ENCODE data around the gene AP2A2. TPM values are rescaled to one million over a fixed set of nuclear protein-coding genes. Genes with fewer than 3 reads are reported as not detected.

Gene AP2A2
- total RNA-seq, 1 donor from 2014 or later, result 105 TPM

DNA sequence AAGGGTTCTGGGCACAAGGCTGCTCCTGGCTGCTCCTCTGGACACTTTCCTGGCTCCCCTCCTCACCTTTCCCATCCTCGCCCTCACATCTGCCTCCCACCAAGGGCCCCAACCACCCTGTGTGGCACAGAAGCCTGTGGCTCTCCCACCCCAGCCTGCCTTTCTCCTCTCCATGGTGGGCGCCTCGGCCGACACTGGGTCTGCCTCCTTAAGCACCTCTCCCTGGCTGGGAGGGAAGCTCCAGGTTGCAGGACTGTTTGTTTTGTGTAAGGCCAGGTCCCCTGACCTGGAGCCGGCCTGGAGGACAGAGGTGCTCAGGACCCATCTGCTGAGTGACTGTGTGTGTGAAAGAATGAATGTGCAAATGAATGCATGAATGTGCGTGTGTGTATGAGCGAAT is 96.7 kb downstream of the AP2A2 start:
- Histone ChIP-seq H3K4me2 (ENCODE audit: low read length) (no peak overlapping the region), H3K4me3 (ENCODE audit: insufficient read depth, low read depth, low read length) (no peak overlapping the region), H3K9me3 (ENCODE audit: insufficient read depth, low read depth, low read length) (no peaks in the 10 kb centered on the region), H4K20me1 (ENCODE audit: insufficient read depth, low read length) (peaks cover 49% of the 10 kb centered on the region), H3K9ac (ENCODE audit: low read length) (no peak overlapping the region), H3K36me3 (ENCODE audit: insufficient read depth, low read length) (no peaks in the 10 kb centered on the region), H3K27ac (ENCODE audit: low read depth, low read length) (no peak overlapping the region), H3K79me2 (ENCODE audit: insufficient read depth, low read length) (peaks cover 4% of the 10 kb centered on the region), H3K4me1 (ENCODE audit: insufficient read depth, low read length) (no peaks in the 10 kb centered on the region), H3K27me3 (ENCODE audit: insufficient read depth, low read length) (no peaks in the 10 kb centered on the region), H2AFZ (ENCODE audit: low read depth, low read length) (no peak overlapping the region)
- peaks cover 8% of the 10 kb centered on the region for H3K36me3 Mint-ChIP-seq (ENCODE audit: low read depth, unreplicated experiment)
- peaks cover 4% of the 10 kb centered on the region for H3K9me3 Mint-ChIP-seq (ENCODE audit: unreplicated experiment)
- H3K27me3 Mint-ChIP-seq (ENCODE audit: low read depth, unreplicated experiment), result no peaks in the 10 kb centered on the region
- FAIRE-seq (no peak), DNase-seq (ENCODE audit: low read depth) (no peak)
- no peaks in the 10 kb centered on the region for H3K4me1 Mint-ChIP-seq (ENCODE audit: low read depth, unreplicated experiment)
- no peak overlapping the region for H3K27ac Mint-ChIP-seq (ENCODE audit: unreplicated experiment)
- TF ChIP-seq, protein P1, sequence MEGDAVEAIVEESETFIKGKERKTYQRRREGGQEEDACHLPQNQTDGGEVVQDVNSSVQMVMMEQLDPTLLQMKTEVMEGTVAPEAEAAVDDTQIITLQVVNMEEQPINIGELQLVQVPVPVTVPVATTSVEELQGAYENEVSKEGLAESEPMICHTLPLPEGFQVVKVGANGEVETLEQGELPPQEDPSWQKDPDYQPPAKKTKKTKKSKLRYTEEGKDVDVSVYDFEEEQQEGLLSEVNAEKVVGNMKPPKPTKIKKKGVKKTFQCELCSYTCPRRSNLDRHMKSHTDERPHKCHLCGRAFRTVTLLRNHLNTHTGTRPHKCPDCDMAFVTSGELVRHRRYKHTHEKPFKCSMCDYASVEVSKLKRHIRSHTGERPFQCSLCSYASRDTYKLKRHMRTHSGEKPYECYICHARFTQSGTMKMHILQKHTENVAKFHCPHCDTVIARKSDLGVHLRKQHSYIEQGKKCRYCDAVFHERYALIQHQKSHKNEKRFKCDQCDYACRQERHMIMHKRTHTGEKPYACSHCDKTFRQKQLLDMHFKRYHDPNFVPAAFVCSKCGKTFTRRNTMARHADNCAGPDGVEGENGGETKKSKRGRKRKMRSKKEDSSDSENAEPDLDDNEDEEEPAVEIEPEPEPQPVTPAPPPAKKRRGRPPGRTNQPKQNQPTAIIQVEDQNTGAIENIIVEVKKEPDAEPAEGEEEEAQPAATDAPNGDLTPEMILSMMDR (IDR thresholded peaks at IDR 0.05; ENCODE audit: insufficient read depth, low read depth, low read length), result no peak
- TF ChIP-seq EZH2 (IDR thresholded peaks at IDR 0.05; ENCODE audit: insufficient read depth, low read length), result no peak
- H3K4me3 Mint-ChIP-seq (ENCODE audit: unreplicated experiment), result no peak overlapping the region

DNA sequence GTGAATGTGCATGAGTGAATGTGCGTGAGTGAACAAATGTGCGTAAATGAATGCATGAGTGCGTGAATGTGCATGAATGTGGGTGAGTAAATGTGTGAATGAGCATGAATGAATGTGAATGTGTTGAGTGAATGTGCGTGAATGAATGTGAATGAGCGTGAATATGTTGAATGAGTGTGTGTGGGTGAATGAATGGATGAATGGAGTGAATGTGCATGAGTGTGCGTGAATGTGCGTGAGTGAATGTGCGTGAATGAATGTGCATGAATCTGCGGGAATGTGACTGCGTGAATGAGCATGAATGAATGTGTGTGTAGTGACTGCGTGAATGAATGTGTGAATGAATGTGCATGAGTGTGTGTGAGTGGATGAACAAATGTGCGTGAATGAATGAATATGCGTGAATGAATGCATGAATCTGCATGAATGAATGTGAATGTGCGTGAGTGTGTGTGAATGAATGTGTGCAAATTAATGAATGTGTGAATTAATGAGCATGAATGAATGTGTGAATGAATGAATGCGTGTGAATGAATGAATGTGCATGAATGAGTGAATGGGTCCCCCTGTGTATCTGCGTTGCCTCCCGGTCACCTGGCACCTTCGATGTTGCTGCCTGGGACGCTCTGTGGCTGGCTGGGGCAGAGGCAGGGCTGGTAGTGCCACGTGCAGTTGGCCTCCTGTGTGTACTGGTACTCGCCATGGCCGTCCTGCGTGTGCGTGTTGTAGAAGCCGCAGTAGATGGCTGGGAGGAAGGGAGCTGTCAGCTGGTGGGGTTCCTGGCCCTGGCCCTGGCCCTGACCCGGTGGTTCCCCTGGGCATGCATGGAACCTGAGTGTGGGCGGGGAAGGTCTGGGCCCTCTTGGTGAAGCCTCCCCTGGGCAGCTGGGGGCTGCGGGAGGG is 97.5 kb downstream of the AP2A2 start:
- no peaks in the 10 kb centered on the region for H3K4me1 Mint-ChIP-seq (ENCODE audit: low read depth, unreplicated experiment)
- no peaks in the 10 kb centered on the region for H3K27me3 Mint-ChIP-seq (ENCODE audit: low read depth, unreplicated experiment)
- no peaks in the 10 kb centered on the region for H3K9me3 Mint-ChIP-seq (ENCODE audit: unreplicated experiment)
- no peak overlapping the region for H3K4me3 Mint-ChIP-seq (ENCODE audit: unreplicated experiment)
- Histone ChIP-seq H3K9ac (ENCODE audit: low read length) (no peak overlapping the region), H4K20me1 (ENCODE audit: insufficient read depth, low read length) (peaks cover 41% of the 10 kb centered on the region), H3K79me2 (ENCODE audit: insufficient read depth, low read length) (no peaks in the 10 kb centered on the region), H3K4me1 (ENCODE audit: insufficient read depth, low read length) (no peaks in the 10 kb centered on the region), H2AFZ (ENCODE audit: low read depth, low read length) (no peak overlapping the region), H3K4me2 (ENCODE audit: low read length) (no peak overlapping the region), H3K27ac (ENCODE audit: low read depth, low read length) (no peak overlapping the region), H3K9me3 (ENCODE audit: insufficient read depth, low read depth, low read length) (no peaks in the 10 kb centered on the region), H3K36me3 (ENCODE audit: insufficient read depth, low read length) (no peaks in the 10 kb centered on the region), H3K27me3 (ENCODE audit: insufficient read depth, low read length) (no peaks in the 10 kb centered on the region), H3K4me3 (ENCODE audit: insufficient read depth, low read depth, low read length) (no peak overlapping the region)
- peaks cover 2% of the 10 kb centered on the region for H3K36me3 Mint-ChIP-seq (ENCODE audit: low read depth, unreplicated experiment)
- no peak for TF ChIP-seq EZH2 (IDR thresholded peaks at IDR 0.05; ENCODE audit: insufficient read depth, low read length)
- TF ChIP-seq, protein P1 (IDR thresholded peaks at IDR 0.05; ENCODE audit: insufficient read depth, low read depth, low read length), result no peak
- H3K27ac Mint-ChIP-seq (ENCODE audit: unreplicated experiment), result no peak overlapping the region
- FAIRE-seq, result no peak
- DNase-seq (ENCODE audit: low read depth), result no peak
